Measurements from ENCODE around the gene KRTAP10-4.

KRTAP10-4 gene

GRCh38 chr21:44564099-44564498 lies 9.4 kb upstream of the KRTAP10-4 start:
- DNase-seq (ENCODE audit: extremely low read depth, insufficient read length) = no peak
- Histone ChIP-seq H3K36me3 (ENCODE audit: control insufficient read depth, insufficient read depth, low read length) (no peaks in the 10 kb centered on the region), H3K4me3 (replicated peaks; ENCODE audit: low read depth, low read length) (no peak overlapping the region), H3K27me3 (replicated peaks; ENCODE audit: control insufficient read depth, insufficient read depth, low read length) (no peaks in the 10 kb centered on the region)
- TF ChIP-seq CTCF (IDR thresholded peaks at IDR 0.05; ENCODE audit: insufficient read depth, low read length, poor library complexity, severe bottlenecking) = no peak

GRCh38 chr21:44564886-44565598 lies 8.5 kb upstream of the KRTAP10-4 start:
- no peak for TF ChIP-seq CTCF (IDR thresholded peaks at IDR 0.05; ENCODE audit: insufficient read depth, low read length, poor library complexity, severe bottlenecking)
- DNase-seq (ENCODE audit: extremely low read depth, insufficient read length) = no peak
- Histone ChIP-seq H3K36me3 (ENCODE audit: control insufficient read depth, insufficient read depth, low read length) (no peaks in the 10 kb centered on the region), H3K4me3 (replicated peaks; ENCODE audit: low read depth, low read length) (no peak overlapping the region), H3K27me3 (replicated peaks; ENCODE audit: control insufficient read depth, insufficient read depth, low read length) (no peaks in the 10 kb centered on the region)

- TF ChIP-seq CTCF (IDR thresholded peaks at IDR 0.05; ENCODE audit: insufficient read depth, low read length, poor library complexity, severe bottlenecking) = no peak
- Histone ChIP-seq H3K27me3 (replicated peaks; ENCODE audit: control insufficient read depth, insufficient read depth, low read length) (no peaks in the 10 kb centered on the region), H3K36me3 (ENCODE audit: control insufficient read depth, insufficient read depth, low read length) (no peaks in the 10 kb centered on the region), H3K4me3 (replicated peaks; ENCODE audit: low read depth, low read length) (no peak overlapping the region)
- DNase-seq (ENCODE audit: extremely low read depth, insufficient read length) = no peak
Measured at GRCh38 chr21:44566403-44566802, 7.1 kb upstream of the KRTAP10-4 start.

- TF ChIP-seq CTCF (IDR thresholded peaks at IDR 0.05; ENCODE audit: insufficient read depth, low read length, poor library complexity, severe bottlenecking) = no peak
- no peak for DNase-seq (ENCODE audit: extremely low read depth, insufficient read length)
- Histone ChIP-seq H3K4me3 (replicated peaks; ENCODE audit: low read depth, low read length) (no peak overlapping the region), H3K36me3 (ENCODE audit: control insufficient read depth, insufficient read depth, low read length) (no peaks in the 10 kb centered on the region), H3K27me3 (replicated peaks; ENCODE audit: control insufficient read depth, insufficient read depth, low read length) (no peaks in the 10 kb centered on the region)
Measured at GRCh38 chr21:44567481-44568171, 5.9 kb upstream of the KRTAP10-4 start.

- no peak for TF ChIP-seq CTCF (IDR thresholded peaks at IDR 0.05; ENCODE audit: insufficient read depth, low read length, poor library complexity, severe bottlenecking)
- no peak for DNase-seq (ENCODE audit: extremely low read depth, insufficient read length)
- Histone ChIP-seq H3K36me3 (ENCODE audit: control insufficient read depth, insufficient read depth, low read length) (no peaks in the 10 kb centered on the region), H3K27me3 (replicated peaks; ENCODE audit: control insufficient read depth, insufficient read depth, low read length) (no peaks in the 10 kb centered on the region), H3K4me3 (replicated peaks; ENCODE audit: low read depth, low read length) (no peak overlapping the region)
Measured at GRCh38 chr21:44568261-44568660, 5.3 kb upstream of the KRTAP10-4 start.
